Stimulated activated CD4-positive, alpha-beta T cell treated with anti-CD3 and anti-CD28 coated beads, TNF-alpha, amount 100 ng/mL, for 4 hours (primary cell): ENCODE data around the gene MAP3K12.
A peak's percentile ranks its signal among the peaks of the same experiment; 100 is the strongest.
"Not testable (repeated sequence)": the region's sequence is repeated elsewhere in the genome, so short reads cannot be mapped to it uniquely, and the experiment has no call there.

ENCODE experiments used
- DNase-seq, 3 experiments: peaks; one replicate each; pipeline ENCODE4 v3.0.0-alpha.2; 2020; ENCODE audit warnings: low read depth in 3 of 3

Gene MAP3K12

DNA sequence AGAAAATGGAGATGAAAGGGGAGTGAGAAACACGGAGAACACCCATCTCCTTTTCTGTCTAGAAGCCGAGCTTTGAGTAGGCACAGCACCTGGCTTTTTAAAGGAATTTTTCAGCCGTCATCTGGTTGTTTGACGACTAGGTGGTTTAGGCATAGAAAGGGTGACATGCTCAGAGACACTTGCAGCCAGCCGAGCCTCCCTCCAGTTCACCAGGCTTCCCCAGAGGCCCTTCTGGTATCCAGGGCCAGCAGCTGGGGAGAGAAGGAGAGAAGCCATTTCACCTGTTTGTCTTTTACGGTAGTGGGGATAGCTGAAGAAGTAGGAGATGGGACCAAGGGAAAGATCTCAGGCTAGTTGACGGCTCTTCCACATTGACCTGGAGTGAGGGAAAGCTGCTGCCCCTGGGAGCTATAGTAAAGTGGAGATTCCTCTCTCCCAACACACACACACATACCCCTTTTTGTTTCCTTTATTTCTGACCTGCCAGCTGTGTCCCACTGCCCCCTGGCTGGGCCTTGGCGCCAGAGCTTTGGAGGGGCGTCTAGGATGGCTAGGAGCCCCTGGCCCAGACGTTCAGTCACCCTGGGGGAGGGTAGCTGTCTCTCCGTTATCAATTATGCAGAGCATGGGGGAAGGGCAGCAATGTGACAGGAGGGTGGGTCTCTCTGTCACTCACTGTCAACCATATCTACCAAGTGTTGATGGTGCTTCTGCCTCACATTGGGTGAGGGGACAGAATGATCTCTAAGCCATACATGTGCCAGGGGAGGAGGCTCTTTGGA is 5.5 kb downstream of the MAP3K12 start:
- DNase-seq = no peak

DNA sequence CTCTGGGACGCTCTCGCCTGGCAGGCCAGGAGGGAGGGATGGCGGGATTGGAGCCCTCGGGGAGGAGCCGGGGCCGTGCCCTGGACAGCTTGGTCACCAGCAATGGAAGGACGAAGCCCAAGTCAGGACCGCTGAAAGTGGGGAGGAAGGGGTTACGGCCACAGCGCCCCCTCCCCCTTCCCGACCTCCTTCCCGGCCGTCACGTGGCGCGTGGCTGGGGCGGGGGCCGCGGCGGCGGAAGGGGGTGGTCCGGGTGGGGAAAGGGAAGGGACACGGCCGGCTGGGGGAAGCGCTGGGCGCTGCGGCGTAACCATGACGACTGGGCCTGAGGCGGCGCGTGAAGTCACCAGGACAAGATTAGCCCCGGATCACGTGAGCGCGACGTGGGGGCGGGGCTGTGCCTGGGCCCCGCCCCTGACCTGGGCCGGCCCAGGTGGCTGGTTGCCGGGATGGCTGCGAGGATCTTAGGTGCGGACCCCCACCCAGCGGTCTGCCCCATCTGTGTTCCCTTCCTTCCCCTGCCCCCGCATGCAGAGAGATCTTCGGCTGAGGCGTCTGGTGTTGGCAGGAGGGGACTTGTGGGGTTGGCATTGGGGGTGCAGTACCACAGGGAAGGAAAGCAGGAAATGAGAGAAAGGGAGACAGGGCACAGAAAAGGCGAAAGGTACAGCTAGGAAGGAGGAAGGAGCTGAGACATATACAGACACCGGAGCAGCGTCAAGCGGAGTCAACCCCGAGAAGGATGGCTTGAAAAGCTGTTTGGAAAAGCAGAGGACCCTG is 6.2 kb downstream of the MAP3K12 start:
- DNase-seq = peak; percentile 73 to 81 (median 74)

DNA sequence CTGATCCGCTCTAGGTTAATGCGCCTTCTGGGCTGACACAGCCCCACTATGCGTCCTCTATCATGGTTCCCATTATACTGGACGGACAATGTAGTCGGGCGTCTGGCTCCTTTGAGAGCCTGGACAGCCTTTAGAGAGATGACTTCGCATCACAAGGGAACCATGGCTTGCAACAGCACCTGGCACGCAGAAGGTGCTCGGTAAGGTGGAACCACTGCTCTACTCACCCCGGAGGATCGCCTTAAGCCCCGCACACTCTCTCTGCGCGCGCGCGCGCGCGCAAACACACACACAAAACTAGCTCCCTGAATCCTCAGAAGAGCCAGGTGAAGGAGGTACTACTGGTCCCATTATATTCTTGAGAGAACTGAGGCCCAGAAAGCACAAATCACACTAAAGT is 7.1 kb downstream of the MAP3K12 start:
- DNase-seq = no peak

DNA sequence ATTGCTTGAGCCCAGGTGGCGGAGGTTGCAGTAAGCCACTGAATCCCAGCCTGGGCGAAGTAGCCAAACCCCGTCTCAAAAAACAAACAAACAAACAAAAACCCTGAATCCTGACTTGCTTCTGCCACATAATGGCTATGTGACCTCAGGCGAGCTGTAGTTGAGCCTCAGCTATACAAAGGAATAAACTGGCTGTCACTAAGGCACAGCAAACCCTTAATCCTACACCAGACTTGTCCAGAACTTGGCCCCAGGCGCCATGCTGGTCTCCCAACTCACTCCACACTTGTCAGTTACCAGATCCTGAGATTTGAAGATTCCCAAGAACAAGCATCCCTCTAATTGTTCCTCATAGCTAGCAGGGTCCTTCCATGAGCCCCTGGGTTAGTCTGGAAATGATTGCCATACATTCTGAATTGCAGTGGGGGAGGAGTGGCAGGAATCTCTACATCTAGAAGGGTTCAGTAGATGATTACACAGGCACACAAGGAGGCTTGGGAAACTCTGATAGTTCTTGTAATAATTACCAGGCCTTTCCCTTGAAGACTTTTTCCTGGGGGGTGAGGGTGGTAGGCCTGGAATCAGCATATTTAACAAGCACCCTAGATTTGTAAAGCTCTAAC is 9.9 kb downstream of the MAP3K12 start:
- no peak for DNase-seq

DNA sequence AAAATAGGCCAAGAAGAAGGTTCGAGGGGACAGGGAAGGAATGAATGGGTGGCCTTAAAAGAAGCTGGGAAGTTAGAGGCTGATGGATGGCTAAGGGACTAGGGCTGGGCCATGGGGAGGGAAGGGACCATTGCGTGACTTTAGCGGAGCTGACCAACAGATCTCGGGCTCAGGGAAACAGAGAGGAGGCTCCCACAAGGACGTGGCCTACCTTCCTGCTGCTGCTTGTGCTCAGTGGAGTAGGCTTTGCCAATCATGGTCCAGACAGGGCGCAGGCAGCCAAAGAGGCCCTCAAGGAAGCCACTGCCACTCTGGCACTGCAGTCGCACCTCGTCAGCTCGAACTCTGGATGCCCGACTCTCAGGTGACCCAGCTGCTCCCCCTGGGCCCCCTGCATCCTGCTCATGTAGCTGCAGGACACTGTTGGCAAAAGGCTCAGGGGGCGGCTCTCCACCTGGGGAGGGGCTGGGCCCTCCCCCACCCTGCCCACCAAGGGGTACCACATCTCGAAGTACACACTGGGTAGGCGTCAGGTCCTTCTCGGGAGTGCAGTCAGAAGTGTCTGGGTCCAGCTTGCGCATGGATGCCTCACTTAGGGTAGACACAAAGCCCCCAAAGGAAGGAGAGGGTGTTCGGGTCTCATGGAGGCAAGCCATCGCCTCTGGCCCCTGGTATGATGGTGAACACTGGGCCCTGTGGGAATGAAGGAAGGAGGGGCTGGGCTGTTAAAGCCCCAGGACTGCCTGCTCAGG is 12.3 kb downstream of the MAP3K12 start:
- DNase-seq = no peak

DNA sequence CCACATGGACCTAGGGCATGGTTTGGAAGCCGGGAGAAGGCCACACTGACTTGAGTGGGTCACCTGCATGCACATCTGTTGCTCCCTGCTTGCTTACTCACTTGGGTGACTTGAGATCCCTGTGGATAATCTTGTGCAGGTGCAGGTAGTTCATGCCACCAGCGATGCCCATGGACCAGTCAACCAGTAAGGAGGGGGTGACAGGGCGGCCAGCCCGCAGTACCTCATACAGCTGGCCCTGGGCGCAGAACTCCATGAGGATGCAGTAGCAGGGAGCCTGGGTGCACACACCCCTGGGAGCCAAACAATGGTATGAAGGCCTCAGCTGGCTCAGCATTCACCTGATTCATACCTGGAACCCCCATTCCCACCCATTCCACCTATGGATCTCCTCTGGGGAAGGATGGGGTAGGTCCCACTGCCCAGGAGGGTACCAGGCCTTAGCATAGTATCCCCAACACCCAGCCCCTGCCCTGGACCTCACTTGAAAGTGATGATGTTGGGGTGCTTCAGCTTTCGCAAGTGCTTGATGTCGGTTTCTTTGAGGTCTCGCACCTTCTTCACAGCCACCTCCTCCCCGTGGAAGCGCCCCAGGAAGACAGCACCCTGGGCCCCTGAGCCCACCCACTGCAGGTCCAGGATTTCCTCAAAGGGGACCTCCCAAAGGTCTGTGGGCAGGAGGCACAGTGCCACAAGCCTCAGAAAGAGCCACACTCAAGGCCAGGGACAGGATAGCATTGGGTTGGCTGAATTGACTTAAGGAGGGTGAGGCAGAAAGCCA is 13.1 kb downstream of the MAP3K12 start:
- no peak for DNase-seq

DNA sequence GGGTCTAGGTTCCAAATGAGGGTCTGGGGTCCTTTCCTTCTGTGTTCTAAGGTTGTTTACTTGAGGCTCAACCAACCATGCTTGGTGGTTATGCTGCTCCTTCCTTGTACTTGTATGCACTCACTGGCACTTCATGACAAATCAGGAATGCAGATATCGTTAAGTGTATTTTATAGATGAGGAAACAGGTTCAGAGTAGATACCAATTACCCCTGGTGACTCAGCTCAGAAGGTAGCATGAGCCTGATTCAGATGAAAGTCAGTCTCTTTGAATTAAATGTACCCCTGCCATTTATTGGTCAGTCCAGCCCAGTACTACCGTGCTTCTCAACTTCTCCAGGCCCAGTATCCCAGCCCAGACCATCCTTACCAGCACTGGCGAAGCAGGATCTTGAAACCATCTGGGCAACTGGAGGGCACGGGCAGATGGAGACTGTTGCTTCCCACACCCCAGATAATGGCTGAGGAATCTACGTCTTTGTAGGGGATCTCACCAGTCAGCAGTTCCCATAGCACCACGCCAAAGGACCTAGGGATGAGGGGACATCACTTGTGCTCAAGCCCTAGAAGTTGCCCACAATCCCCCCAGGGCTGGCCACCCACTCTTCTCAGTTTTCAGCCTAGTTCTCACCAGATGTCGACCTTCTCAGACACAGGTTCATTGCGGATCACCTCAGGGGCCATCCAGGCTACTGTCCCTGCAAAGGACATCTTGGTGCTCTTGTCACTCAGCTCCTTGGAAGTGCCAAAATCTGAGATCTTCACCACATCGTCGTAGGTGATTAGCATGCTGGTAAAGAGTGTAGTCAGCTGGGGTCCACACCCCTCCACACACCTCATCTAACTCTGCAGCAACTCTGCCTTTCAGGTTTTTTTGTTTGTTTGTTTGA is 14.3 kb downstream of the MAP3K12 start:
- no peak for DNase-seq

DNA sequence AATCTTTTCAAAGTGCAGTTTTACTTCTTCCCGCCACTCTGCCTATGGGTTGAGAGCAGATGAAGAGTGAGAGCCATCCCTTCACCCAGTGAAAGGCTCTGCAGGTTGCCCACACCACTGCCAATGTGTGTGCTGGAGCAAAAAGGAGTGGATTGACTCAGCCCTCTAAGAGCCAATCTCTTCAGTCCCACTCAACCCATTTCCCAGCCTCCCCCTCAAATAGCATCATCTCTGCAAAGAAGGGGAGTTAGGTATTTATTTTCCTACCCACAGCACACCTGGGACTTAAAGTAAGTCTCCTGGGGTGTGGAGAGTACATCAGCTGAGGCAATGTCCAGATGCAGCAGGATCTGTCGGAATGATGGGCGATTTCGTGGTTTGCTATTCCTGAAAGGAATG is 15.3 kb downstream of the MAP3K12 start:
- no peak for DNase-seq

DNA sequence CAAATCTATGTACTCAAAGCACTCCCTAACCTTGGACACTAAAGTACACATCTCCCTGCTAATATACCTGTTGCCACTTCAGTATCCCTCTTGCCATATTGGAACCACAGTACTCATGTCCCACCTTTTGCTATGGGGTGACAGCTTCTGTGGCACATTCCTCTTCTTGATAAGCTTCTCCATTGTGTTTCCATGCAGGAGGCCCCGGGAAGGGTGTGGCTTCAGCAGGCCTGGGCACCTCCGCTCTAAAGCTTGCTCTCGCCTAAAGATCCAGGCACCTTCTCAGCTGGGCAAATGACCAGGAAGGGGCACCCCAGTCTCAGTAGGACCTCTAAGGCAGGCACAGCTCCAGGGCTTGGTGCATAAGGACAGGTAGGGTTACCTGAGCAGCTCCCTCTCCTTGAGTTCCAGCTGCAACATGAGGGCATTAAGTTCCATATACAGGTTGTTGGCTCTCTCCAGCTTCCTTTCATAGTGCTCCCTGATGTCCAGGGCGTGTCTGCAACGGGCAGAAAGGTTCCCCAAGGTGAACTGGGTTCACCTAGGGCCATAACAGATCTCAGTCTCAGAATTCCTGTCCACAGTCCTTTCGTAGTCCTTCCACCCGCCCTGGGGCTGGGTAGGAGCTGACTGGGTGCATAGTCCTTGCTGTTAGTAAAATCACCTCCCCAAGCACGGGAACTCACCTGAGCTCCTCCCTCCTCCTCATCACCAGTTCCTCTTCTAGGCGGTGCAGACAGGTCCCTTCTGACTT is 15.9 kb downstream of the MAP3K12 start:
- no peak for DNase-seq

DNA sequence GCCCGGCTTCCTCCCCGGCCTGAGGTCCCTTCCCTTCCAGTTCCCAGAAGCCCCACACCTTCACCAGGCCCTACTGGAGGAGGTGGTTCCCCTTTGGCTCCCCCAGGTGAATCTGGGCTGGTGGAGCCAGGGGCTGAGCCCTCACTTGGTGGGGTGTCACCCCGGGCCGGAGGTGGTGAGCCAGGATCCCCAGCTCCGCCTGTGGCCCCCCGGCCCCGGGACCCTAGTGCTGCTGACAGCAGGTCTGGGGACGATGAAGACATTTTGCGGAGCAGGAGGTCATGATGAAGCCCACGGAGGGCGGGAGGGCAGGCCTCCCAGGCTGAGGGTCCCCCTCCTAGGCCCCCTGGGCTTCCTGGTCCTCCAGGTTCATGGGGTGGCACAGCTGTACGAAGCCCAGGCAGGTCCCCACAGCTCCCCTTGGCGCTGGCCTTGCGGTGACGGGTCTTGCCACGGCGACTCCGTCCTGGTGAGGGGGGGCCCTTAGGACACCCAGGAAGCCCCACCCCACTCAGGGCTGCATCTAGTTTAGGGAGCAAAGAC is 16.6 kb downstream of the MAP3K12 start:
- no peak for DNase-seq

DNA sequence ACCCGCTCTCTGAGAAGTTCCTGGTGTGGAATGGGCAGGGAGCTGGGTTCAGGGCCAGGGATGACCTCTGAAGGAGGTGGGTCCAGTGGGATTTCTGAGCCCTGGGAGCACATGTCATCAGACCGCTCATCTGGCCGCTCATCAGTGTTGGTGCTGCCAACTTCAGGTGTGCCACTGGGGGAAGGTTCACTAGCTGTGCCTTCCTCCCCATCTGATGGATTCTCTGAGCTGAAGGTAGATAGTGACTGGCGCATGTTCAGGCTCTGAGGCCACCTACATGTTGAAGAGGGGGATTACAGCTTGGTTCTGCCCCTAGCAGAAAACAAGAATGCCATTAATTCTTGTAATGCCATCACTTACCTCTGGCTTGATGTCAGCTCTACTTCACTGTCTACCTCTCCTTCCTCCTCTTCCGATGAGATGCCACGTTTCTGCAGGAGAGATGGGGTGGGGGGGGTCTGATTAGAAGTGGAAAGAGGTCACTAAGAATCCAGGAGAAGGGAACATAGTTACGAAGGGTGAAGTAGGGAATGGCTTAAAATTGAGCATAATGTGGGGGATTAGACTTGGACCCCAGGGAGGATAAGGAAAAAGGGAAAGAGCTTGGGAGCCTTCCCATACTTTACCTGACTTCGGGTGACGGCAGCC is 17.2 kb downstream of the MAP3K12 start:
- no peak for DNase-seq

DNA sequence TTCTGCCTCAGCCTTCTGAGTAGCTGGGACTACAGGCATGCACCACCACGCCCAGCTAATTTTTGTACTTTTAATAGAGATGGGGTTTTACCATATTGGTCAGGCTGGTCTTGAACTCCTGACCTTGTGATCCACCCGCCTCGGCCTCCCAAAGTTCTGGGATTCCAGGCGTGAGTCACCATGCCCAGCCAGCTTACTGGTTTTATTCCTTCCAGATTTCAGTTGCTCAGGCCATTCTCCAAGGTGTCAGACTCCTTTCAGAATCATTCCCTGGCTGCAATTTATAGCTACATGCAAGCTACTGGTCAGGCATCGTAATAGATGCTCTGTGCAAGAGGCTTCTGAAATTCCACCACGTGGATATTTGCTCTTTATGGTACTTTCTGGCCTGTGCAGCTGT is 17.8 kb downstream of the MAP3K12 start:
- DNase-seq = not testable (repeated sequence)

DNA sequence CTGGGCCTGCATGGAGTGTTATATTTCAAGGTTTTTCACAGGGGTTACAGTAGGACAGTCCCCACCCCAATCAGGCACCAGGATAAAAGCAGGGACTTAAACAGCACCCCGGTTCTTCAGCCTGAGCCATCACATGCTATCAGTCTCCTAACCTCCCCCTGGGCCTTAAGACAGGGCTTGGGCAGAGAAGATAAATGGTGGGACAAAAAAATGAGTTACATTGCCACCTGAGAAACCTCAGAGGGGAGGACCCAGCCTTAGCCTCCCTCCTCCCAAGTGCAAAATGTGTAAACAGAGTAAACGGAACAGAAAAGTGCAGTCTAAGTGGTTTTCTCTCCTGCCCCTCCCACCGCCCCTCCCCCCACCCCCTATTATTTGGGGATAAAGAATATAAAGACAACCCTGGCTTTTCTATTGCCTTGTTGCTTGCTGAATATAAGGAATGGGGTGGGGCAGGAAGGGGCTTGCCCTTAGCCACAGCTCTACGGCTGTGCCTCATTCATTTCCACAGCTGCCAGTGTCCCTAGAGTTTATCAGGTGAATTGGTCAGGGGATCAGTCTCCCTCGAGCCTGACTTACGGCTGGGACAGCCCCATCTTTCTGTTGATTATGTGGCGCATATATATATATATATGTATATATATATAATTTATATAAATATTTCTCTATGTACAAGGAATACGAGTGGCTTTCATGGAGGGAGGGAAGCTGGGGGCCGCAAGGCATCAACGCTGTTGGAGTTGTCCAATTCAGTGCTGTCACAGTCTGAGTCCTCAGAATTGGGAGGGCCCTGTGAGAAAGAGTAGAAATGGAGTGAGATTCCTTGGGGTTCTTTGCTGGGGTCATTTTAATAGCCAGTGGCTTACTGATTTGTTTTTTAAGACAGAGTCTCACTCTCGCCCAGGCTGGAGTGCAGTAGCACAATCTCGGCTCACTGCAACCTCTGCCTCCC is 18.5 kb downstream of the MAP3K12 start:
- DNase-seq = no peak

DNA sequence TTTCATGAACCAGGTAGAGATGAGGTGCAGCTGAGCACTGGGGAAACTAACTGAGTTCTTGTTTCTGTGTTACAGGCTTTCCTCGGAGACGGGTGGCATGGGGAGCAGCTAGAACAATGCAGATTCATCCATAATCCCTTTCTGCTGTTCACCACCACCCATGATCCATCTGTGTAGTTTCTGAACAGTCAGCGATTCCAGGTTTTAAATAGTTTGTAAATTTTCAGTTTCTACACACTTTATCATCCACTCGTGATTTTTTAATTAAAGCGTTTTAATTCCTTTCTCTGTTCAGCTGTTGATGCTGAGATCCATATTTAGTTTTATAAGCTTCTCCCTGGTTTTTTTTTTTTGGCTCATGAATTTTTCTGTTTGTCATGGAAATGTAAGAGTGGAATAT is 19.9 kb downstream of the MAP3K12 start:
- no peak for DNase-seq

DNA sequence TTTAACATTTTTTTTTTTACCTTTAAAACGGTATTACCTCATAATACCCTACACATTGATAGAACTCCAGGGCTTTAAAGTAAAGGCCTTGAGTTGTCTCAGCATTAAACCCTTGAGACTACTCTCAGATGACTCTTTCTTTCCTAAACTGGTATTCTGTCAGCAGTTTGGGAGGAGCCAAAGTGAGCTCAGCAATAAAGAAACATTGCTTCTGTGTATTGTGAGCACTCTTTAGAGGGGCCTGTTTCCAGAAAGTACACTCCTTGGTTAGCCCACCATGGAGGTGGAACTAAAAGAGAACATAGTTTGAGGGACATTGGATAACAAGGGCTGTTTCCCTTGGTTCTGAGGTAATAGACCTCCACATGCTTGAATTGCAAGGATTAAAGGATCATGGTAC is 20.4 kb downstream of the MAP3K12 start:
- no peak for DNase-seq

DNA sequence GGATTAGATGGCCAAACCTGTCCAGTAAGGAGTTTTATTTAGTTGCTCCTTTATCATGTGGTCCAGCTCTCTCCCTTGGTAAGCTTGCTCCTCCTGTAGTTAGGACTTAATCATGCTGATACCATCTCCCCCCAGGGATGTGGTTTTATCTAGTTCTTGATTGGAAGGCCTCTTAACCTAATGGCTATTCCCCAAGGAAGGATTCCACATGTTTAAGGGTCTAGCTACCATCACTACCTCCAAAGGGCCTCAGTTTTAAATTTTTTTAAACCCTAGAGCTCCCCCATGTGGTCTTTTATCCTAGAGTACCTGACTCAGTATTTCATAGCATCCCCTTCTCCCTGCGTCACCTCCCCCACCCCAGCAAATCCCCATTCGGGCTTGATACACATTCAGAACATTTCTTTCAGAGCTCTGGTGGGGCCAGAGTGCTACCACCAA is 22.5 kb downstream of the MAP3K12 start:
- no peak for DNase-seq

DNA sequence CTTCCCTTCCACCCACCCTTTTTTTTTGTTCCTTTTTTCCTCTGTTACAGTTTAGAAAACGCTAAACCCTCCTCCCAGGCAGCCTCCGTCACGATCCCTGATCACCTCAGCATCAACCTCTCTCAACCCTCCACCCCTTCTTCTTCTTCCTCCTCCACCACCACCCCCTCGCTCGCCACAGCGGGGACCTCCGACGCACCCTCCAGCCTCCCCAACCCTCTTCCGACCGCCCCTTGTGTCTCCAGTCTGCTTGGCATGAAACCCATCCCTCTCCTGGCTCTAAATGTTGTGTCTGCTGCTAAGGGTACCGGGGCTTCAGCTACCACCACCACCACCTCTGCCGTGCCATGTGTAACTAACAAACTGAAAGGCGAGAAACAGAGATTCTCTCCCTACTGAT is 24.4 kb downstream of the MAP3K12 start:
- DNase-seq = no peak

DNA sequence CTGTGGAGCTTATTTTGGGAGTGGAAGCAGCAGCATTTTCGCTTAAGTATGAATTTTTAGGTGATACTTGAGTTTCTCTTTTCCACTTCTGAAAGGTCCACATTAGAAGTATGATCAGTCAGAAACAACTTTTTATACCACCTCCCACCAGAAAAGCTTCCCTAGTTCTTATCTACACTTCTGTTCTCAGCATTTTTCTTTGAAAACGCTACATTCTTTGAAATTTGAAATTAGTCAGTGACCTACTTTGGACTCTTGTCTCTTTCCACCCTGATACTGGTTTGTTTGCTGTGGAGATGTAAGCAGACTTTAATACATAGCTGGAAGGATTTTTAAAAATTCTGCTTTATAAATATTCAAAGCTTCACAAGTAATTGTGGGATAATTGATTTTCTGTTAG is 25.2 kb downstream of the MAP3K12 start:
- DNase-seq = no peak
